ENCODE data around the gene RANBP10.

The RANBP10 gene

DNA sequence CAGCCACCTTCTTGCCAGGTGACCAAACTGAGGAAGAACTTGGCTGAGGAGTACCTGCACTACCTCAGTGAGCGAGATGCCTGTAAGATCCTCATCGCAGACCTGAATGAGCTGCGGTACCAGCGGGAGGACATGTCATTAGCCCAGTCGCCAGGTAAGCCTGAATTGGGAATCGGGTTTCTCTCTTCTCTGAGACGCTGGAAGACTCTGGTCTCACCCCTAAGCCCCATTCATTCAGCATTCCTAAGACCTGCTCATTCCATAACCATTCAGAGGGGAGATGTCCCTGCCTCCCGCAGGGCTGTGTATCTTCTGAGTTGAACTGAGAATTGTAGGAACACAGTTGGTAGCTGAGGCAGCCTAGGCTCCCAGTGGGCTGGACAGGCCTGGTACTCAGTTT, 18.8 kb upstream of the RANBP10 start:
- DNase-seq, result no peak

DNA sequence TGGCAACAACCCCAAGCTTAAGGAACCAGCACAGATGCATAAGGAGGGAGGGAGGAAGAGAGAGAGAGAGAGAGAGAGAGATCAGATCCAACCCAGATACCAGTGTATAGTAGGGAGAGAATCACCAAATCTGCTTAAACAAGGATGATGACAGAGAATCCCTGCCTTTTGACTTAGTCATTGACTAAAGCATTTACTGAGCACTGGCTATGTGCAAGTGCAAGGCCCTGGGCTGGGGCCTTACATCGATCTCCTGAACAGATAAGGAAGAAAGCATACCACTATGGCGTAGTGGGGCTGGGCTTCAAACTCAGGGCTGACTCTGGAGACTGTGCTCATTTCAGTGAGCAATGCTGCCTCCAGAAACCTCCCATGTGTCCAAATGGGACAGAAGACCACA, 16.2 kb upstream of the RANBP10 start:
- DNase-seq, result no peak

DNA sequence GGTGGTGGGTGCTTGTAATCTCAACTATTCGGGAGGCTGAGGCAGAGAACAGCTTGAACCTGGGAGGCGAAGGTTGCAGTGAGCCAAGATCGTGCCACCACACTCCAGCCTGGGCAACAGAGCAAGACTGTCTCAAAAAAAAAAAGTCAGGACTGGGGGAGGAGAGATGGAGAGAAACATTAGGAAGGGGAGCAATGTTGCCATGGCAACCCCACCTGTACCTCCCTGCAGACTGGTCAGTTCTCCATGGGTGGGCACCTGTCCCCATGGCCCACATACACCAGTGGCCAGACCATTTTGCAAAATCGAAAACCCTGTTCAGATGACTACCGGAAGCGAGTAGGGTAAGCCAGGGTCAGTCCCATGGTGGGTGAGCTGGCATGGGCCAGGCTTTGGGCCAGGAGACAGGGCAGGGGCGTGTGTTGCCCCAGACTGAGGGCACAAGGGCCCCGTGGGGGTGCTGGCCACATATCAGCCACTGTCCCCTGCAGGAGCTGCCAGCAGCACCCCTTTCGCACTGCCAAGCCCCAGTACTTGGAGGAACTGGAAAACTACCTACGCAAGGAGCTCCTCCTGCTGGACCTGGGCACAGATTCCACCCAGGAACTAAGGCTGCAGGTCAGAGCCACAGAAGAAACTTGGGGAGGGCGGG, 14.4 kb upstream of the RANBP10 start:
- no peak for DNase-seq

DNA sequence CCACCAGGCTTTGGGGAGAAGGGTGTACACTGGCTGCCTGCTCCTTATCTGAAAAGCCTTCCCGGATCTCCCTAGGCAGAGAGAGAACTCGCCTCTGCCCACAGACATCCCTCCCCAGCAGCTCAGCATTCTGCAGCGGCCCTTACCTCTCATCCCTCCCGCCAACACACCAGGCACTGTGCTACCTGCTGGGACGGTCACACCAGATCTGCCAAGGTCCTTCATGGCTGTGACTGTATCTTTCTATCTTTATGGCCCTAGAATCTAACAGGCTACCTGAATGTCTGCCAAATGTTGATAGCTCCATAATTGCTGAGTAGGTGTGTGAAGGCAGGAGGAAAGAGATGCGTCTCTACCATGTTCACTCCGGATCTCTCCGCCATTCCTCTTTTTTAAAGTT, 8.2 kb upstream of the RANBP10 start:
- no peak for DNase-seq

DNA sequence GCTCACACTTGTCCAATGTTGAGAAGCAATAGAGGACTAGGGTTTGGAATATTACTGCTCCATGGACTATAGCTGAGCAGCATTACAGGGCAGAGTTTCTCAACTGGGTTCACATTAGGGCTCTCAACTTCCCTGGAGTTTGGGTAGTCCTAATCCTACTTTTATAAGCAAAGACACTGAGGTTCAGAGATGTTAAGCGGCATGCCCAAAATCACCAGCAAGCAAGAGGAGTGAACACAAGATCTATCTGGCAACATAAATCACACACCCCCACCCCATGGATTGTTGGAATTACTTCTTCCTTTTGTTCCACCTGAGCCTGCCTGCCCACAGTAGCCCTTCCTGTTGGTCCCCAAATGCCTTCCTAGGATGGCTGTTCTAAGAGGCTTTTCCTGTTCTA, 5.5 kb upstream of the RANBP10 start:
- DNase-seq, result no peak

DNA sequence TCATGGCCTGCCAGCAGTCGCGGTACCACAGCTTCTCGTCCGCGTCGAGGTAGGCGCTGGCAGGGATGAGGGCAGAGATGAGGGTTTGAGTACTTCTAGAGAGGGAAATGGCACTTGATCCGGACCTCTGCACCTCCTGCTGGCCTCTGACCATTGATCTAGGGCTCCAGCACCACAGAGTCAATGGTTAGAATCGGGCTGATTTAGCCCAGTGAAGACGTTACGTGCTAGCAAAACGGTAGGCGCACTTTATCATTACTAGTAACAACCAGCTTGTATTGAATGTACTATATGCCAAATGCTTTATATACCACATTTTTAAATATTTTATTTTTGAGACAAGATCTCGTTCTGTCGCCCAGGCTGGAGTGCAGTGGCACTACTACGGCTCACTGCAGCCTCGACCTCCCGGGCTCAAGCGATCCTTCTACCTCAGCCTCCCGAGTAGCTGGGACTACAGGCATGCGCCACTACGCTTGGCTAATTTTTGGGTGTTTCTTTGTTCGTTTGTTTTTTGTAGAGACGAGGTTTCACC, 855 bp upstream of the RANBP10 start:
- DNase-seq, result no peak

DNA sequence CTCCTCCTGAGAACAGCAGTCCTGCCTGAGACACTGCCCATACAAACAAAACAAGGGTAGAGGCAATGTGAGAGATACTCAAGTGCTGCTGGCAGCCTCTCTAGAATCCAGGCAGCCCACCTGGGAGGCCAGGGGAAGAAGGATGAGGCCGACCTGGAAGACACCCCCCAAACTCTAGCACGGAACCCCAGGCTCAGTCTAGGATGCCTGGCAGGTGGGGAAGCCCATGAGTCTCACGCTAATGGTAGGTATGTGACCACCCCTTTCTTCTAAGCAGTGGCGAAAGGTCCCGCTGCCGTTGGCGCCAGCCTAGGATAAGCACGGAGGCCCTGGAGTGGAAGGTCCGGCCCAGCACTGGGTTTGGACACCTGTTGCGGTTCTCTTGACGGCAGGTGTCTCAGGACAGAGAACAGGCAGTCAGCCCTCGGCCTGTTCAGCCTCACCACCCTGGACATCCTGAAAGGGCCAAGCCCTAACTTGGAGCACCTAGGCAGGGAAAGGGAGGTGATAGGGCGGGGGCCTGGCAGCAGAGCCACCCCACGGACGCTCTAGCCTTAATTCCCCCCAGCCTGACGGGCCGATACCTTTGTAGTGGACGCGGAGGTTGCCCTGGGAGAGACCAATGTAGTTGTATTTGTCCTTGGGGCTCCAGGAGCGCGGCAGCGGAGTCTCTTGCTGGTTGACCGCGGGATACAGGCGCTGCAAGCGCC, 487 bp downstream of the RANBP10 start:
- no peak for DNase-seq

DNA sequence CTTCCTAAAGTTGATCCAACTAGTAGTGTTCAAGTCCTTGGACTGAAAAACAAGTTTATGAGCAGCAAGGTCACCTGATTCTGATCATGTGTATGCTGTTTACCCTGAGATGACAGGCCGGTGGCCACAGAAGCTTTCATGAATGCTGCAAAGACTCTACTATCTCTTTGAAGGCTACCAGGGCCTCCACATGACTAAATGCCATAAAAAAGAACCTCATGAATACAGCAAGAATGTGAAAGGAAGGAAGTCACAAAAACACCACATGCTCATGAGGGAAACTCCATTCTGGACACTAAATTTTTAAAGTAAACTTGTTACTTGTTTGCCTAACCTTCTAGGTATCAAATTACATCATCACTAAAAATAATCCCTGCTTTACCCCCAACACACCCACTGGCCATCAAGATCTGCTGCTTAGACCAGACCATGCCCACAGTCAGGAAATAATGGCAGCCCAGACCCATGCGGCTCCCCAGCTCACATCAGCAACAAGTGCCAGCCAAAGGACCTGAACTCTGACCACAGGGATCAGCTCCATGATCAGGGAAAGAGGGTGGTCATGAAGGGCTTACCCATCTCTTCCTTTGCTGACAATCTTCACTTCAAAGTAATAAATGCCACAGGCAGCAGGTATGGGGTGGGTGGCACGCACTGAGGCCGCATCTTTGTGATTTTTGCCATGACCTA, 1.4 kb downstream of the RANBP10 start:
- no peak for DNase-seq

DNA sequence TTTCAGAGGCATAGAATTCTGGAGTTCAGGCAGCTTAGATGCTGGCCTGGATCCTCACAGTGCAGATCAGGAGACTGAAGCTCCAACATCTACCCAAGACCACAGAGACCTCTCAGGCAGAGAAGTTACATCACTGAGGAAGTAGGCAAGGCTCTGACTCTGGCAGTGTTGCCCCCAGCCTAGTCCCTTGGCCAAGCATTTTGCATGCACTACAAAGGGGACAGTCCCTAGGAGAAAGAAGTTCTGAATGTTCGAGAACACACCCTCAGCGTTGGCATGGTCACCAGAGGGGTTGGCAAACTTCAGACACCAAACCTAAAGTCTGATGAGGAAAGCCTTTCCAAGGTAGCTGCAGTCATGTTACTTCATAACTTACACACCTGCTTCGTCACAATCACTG, 2.5 kb downstream of the RANBP10 start:
- no peak for DNase-seq

DNA sequence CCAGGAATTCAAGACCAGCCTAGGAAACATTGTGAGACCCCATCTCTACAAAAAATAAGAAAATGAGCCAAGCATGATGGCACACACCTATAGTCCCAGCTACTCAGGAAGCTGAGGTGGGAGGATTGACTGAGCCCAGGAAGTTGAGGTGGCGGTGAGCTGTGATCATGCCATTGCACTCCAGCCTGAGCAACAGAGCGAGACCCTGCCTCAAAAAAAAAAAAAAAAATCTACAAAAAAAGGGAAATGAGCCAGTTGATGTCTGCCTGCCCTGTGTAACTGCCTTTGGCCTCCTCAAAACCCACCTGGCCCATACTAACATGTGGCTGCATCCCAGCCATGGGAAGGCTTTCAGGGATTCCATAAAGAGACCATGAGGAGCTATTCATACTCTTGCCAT, 4.5 kb downstream of the RANBP10 start:
- DNase-seq, result peak; percentile 6

DNA sequence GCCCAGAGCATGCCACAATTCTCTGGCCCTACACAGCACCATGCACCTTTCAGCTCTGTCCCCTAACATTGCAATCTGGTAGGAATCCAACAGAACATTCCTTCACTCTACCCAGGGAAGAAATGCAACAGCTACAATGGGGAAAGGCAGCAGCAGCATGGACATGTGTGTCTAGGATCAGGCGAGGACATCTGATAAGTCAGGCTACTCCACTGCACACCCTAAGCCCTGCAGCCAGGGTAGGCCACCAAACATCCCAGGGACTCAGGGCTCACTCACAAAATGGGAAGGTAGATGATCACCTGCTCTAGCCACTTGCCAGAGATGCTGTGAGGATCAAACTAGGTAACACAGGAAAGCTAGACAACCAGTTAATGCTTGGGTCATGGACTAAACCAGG, 5.1 kb downstream of the RANBP10 start:
- no peak for DNase-seq

DNA sequence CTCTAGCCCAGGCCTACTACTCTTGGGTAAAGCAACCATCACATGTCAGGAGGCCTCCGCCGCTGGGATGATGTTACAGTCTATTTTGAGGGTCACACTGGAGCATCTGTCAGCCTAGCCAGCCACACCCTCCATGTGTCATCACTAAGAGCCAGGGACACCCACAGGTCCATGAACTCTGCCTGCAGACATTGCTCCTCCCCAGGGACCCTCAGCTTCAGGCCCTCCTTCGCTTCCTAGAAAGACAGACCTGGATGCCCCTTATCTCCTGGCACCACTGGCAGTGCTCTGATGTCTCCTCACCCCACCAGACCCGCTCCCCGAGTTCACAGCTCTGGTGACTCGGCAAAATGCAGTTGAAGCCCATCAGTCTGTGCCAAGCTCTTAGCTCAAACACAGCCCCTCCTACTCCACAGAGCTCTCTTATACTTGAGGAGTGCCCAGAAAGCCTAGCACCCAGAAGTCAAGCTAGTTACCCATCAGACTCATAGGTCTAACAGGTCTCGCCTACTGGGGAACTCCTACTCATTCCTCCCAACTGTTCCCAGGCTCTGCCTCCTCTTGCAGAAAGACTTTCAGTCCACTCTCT, 5.9 kb downstream of the RANBP10 start:
- no peak for DNase-seq

DNA sequence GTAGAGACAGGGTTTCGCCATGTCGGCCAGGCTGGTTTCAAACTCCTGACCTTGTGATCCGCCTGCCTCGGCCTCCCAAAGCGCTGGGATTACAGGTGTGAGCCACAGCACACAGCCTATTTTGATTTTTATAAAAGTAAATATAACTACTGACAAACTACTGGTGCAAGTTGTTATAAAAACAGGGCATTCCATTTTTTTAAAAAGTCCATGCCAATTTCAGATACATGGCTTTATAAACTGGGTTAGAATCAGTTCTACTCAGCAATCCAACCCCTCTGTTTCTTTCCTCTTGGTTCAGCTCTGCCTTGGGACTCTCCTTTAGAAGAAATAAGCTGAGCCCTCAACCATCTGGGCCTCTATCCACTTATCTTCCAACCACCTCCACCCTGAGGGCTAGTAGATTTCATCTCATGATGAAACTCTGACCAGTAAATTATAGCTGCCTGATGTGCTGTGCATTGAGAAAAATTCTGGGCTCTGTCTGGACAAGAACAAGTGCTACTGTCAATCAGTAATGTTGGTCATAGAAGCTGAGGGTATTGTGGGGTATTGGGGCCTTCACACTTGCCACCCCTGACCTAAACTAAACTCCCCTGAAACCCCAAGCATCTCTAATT, 10.2 kb downstream of the RANBP10 start:
- DNase-seq, result no peak

DNA sequence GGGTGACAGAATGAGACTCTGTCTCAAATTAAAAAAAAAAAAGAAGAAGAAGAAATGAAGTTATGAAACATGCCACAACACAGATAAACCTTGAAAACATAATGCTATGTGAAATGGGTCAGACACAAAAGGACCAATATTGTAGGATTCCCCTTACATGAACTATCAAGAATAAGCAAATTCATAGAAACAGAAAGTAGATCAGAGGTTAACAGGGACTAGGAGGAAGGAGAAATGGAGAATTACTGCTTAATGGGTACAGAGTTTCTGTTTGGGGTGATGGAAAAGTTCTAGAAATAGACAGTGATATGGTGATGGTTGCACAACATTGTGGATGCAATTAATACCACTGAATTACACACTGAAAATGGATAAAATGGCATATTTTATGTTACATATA, 16.3 kb downstream of the RANBP10 start:
- no peak for DNase-seq

DNA sequence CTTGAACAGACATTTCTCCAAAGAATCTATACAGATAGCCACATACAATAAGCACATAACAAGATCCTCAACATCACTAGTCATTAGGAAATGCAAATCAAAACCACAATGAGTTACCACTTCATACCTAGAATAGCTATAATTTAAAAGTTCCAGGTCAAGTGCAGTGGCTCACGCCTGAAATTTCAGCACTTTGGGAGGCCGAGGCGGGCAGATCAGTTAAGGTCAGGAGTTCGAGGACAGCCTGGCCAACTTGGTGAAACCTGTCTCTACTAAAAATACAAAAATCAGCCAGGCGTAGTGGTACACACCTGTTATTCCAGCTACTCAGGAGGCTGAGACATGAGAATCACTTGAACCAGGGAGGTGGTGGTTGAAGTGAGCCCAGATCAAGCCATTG, 19.9 kb downstream of the RANBP10 start:
- no peak for DNase-seq

DNA sequence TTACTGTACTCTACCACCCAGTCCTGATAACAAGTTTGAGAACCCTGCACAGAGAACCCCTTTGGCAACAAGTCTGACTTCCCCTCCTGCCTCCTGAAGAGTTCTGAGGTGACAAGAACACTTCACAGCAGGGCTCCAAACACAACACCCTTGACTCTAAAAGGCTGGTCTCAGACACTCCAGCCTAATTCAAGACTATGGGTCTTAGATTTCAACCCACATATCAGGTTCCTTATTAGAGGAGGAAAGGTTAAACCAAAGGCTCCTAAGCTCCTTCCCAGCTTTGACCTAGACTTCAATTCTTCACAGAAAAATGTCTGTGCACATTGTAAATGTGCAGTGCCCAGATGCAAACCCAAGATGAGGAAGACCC, 23.0 kb downstream of the RANBP10 start:
- DNase-seq, result no peak

DNA sequence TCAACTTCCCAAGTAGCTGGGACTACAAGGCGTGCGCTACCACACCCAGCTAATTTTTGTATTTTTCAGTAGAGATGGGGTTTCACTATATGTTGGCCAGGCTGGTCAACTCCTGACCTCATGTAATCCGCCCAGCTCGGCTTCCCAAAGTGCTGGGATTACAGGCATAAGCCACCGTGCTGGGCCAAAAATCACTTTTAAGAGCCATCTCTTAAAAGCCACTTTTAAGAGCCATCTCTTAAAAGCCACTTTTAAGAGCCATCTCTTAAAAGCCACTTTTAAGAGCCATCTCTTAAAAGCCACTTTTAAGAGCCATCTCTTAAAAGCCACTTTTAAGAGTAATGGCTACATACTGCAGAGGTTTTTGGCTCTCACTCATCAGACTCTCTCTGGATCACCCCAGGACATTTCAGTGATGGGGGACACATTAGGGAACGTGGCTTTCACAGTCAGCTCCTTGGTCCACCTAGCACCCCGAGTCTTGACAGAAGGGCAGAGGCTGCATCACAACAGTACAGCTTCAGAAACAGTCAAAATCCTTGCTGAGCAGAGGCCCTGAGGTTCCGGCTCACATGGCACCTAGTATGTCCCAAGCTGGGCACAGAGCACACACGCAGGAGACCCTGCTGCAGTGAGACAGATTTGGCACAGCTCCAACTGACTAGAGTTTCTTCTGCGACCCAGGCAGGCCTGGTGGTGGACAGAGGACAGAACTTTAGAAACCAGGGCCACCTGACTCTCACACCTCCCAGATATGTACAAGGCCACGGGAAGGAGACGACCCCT, 23.6 kb downstream of the RANBP10 start:
- DNase-seq, result no peak

DNA sequence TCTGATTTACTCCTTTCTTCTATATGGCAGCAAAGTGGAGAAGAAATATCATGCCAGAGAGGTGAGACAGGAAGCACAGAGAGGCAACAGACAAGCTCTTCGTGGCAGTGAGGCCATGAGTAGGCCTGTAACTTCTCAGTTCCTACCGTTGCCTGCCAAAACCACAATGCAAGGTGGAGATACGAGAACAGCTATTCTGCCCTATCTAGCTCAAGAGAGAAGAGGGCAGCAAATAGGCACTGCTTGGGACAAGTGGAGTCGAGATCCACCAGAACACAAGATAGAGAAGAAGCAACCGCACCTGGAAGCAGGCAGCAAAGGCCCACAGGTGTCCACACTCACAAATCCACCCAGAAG, 24.8 kb downstream of the RANBP10 start:
- DNase-seq, result no peak

DNA sequence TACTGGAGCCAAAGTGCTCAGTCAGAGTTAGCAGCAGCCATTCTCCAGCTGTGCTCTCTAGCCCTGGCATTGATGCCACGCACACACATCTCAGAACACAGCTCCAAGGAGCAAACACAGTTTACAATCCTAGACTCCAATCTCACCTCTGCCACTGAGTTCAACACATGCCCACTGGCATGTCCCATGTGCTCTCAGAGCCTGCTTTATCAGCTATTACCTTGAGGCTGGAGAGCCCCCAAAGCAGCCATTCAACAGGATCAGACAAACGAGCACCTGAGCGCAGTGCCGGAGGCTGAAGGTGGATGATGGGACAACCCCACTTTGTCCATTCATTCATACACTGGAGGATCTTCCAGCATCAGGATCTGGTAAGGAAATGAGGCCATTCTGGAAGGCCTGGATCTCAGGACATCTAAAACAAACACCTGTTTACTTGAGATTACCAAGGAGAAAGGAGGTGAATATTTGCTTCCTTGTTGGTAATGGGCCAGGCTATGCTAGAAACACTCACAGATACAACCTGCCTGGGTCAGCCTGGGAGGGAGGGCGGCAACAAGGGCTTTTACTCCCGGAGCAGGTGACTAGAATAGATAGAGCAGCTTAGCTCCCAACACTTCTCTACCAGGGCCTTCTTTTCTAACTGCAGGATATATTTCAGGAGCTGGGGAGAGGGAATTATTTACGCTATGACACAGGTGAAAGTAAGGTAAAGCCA, 25.4 kb downstream of the RANBP10 start:
- no peak for DNase-seq

DNA sequence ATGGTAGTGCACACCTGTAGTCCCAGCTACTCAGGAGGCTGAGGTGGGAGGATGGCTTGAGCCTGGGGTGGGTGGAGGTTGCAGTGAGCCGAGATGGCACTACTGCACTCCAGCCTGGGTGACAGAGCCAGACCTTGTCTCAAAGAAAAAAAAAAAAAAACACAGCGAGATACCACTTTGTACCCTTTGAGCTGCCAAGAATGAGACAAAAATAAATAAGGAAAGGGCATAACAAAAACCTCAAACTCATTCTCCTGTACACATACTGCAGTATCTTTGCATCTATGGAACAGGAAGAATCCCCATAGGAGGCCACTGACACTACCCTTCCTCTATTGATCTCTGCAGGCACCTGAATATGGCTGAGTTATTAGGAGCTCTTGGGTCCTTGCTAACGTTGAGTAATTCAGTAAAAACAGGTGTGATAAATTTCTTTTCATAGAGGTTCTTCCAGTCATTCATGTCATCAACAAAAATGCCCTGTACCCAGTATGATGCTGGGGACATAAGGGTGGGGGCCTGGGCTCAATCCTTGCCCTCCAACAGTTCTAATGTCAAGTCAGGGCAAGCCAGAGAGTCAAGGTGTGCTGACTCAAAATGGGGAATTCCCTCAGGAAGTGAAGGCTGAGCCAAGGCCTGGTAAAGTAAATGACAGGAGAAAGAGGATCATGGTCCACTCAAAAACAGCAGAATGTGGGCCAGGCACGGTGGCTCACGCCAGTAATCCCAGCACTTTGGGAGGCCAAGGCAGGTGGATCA, 26.9 kb downstream of the RANBP10 start:
- DNase-seq, result no peak

DNA sequence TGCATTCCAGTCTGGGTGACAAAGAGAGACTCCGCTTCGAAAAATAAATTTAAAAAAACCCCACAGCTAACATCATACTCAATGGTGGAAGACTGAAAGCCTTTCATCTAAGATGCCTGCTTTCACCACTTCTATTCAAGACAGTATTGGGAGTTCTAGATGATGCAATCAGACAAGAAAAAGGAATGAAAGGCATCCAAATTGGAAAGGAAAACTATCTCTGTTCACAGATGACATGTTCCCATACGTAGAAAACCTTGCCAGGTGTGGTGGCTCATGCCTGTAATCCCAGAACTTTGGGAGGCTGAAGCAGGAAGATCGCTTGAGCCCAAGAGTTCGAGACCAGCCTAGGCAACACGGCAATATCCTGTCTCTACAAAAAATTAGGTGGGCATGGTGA, 31.1 kb downstream of the RANBP10 start:
- no peak for DNase-seq
